ENCODE results near the gene DHX36. TPM values are rescaled to one million over a fixed set of nuclear protein-coding genes. Genes with fewer than 3 reads are reported as not detected.
A peak's percentile ranks its signal among the peaks of the same experiment; 100 is the strongest.

DHX36 gene
- total RNA-seq, 1 experiment from 2014 or later = 34.5 TPM

DNA sequence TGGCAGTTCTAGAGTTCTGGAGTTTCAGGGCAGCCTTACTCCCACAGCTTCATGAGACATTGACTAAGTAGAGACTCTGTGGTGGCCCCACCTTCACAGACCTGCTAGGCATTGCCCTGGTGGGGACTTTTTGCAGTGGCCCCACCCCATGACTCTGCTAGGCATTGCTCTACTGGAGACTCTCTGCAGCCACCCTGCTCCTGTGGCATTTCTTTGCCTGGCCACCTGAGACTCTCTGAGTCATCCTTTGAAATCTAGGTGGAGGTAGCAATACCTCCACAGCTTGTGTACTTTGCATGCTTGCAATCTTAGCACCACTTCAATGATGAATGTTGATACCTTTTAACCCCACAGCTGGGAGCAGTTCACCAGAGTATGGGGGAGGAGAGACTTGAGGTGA lies 40.6 kb upstream of the DHX36 start:
- BruUV-seq (replicated peaks) = no TSS peak
- no peaks in the 10 kb centered on the region for H3K79me2 ChIP-seq (ENCODE audit: low read length)
- H3K36me3 ChIP-seq (ENCODE audit: low read depth, low read length) = no peaks in the 10 kb centered on the region
- H3K4me3 ChIP-seq (ENCODE audit: low read length) = no peak overlapping the region
- DNase-seq (peak; percentile 29), ATAC-seq (no peak)
- TF ChIP-seq EZH2phosphoT487 (IDR thresholded peaks at IDR 0.05; ENCODE audit: borderline replicate concordance, low read length) (no peak), EZH2 (IDR thresholded peaks at IDR 0.05; ENCODE audit: low read length, unreplicated experiment) (no peak)
- TF ChIP-seq, protein P1, sequence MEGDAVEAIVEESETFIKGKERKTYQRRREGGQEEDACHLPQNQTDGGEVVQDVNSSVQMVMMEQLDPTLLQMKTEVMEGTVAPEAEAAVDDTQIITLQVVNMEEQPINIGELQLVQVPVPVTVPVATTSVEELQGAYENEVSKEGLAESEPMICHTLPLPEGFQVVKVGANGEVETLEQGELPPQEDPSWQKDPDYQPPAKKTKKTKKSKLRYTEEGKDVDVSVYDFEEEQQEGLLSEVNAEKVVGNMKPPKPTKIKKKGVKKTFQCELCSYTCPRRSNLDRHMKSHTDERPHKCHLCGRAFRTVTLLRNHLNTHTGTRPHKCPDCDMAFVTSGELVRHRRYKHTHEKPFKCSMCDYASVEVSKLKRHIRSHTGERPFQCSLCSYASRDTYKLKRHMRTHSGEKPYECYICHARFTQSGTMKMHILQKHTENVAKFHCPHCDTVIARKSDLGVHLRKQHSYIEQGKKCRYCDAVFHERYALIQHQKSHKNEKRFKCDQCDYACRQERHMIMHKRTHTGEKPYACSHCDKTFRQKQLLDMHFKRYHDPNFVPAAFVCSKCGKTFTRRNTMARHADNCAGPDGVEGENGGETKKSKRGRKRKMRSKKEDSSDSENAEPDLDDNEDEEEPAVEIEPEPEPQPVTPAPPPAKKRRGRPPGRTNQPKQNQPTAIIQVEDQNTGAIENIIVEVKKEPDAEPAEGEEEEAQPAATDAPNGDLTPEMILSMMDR (conservative IDR thresholded peaks at IDR 0.05; ENCODE audit: low read depth, low read length) = no peak
- H2AFZ ChIP-seq (ENCODE audit: low read length) = no peak overlapping the region
- POLR2A ChIA-PET (ENCODE audit: unreplicated experiment) = no interaction called here
- no peaks in the 10 kb centered on the region for H3K9me2 ChIP-seq (replicated peaks; ENCODE audit: low read length)
- no peaks in the 10 kb centered on the region for H3F3A ChIP-seq (ENCODE audit: low read length, unreplicated experiment)
- CTCF ChIA-PET = no interaction called here
- no peaks in the 10 kb centered on the region for H3K27me3 ChIP-seq (ENCODE audit: low read length)
- no peaks in the 10 kb centered on the region for H4K20me1 ChIP-seq (ENCODE audit: low read length)
- H3K9ac ChIP-seq (ENCODE audit: low read length) = no peak overlapping the region
- H3K4me2 ChIP-seq (ENCODE audit: low read length) = no peak overlapping the region
- no peaks in the 10 kb centered on the region for H3K9me3 ChIP-seq (ENCODE audit: low read length)
- no peak overlapping the region for H3K27ac ChIP-seq (ENCODE audit: low read length)
- no peaks in the 10 kb centered on the region for H3K4me1 ChIP-seq (ENCODE audit: insufficient read depth, low read length)
- intact Hi-C loops (cut with micrococcal nuclease) = no loop called here

GRCh38 chr3:154361099-154361498 lies 36.8 kb upstream of the DHX36 start:
- no peaks in the 10 kb centered on the region for H3K9me2 ChIP-seq (replicated peaks; ENCODE audit: low read length)
- H3K4me3 ChIP-seq (ENCODE audit: low read length) = no peak overlapping the region
- H3K9me3 ChIP-seq (ENCODE audit: low read length) = no peaks in the 10 kb centered on the region
- POLR2A ChIA-PET (ENCODE audit: unreplicated experiment) = no interaction called here
- H3K36me3 ChIP-seq (ENCODE audit: low read depth, low read length) = no peaks in the 10 kb centered on the region
- no peak overlapping the region for H3K9ac ChIP-seq (ENCODE audit: low read length)
- ATAC-seq = no peak
- CTCF ChIA-PET = no interaction called here
- no peaks in the 10 kb centered on the region for H3K79me2 ChIP-seq (ENCODE audit: low read length)
- H3F3A ChIP-seq (ENCODE audit: low read length, unreplicated experiment) = no peaks in the 10 kb centered on the region
- no peaks in the 10 kb centered on the region for H3K27me3 ChIP-seq (ENCODE audit: low read length)
- no peaks in the 10 kb centered on the region for H3K4me1 ChIP-seq (ENCODE audit: insufficient read depth, low read length)
- intact Hi-C loops (cut with micrococcal nuclease) = no loop called here
- H4K20me1 ChIP-seq (ENCODE audit: low read length) = no peaks in the 10 kb centered on the region
- no TSS peak for BruUV-seq (replicated peaks)
- TF ChIP-seq EZH2phosphoT487 (IDR thresholded peaks at IDR 0.05; ENCODE audit: borderline replicate concordance, low read length) (no peak), EZH2 (IDR thresholded peaks at IDR 0.05; ENCODE audit: low read length, unreplicated experiment) (no peak)
- TF ChIP-seq, protein P1 (conservative IDR thresholded peaks at IDR 0.05; ENCODE audit: low read depth, low read length) = no peak
- no peak for DNase-seq
- no peak overlapping the region for H3K4me2 ChIP-seq (ENCODE audit: low read length)
- H3K27ac ChIP-seq (ENCODE audit: low read length) = no peak overlapping the region
- H2AFZ ChIP-seq (ENCODE audit: low read length) = no peak overlapping the region

DNA sequence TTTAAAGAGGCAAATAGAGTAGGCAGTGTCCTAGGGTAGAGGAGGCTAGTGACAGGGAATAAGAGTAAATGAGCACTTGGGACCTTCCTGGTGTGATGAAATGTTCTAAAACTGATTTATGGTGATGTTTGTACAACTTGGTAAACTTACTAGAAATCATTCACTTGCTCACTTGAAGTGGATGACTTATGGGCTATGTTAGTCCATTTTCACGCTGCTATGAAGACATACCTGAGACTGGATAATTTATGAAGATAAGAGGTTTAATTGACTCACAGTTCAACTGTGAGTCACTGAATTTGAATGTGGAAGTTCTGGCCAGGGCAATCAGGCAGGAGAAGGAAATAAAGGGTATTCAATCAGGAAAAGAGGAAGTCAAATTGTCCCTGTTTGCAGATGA lies 31.7 kb upstream of the DHX36 start:
- Histone ChIP-seq H3K4me3 (ENCODE audit: low read length) (no peak overlapping the region), H3K27me3 (ENCODE audit: low read length) (no peaks in the 10 kb centered on the region), H3K36me3 (ENCODE audit: low read depth, low read length) (no peaks in the 10 kb centered on the region), H4K20me1 (ENCODE audit: low read length) (no peaks in the 10 kb centered on the region), H3K4me2 (ENCODE audit: low read length) (no peak overlapping the region), H3K27ac (ENCODE audit: low read length) (no peak overlapping the region), H3K9ac (ENCODE audit: low read length) (no peak overlapping the region), H3K4me1 (ENCODE audit: insufficient read depth, low read length) (peaks cover 3% of the 10 kb centered on the region; the same call in 1 of the 2 replicates), H3F3A (ENCODE audit: low read length, unreplicated experiment) (no peaks in the 10 kb centered on the region), H2AFZ (ENCODE audit: low read length) (no peak overlapping the region), H3K79me2 (ENCODE audit: low read length) (no peaks in the 10 kb centered on the region), H3K9me2 (replicated peaks; ENCODE audit: low read length) (no peaks in the 10 kb centered on the region), H3K9me3 (ENCODE audit: low read length) (no peaks in the 10 kb centered on the region)
- ChIA-PET CTCF (no interaction called here), POLR2A (ENCODE audit: unreplicated experiment) (no interaction called here)
- intact Hi-C loops (cut with micrococcal nuclease) = no loop called here
- BruUV-seq (replicated peaks) = no TSS peak
- DNase-seq (peak; percentile 58), ATAC-seq (peak; percentile 33)
- TF ChIP-seq, protein P1 (conservative IDR thresholded peaks at IDR 0.05; ENCODE audit: low read depth, low read length) = no peak
- TF ChIP-seq EZH2 (IDR thresholded peaks at IDR 0.05; ENCODE audit: low read length, unreplicated experiment) (no peak), EZH2phosphoT487 (IDR thresholded peaks at IDR 0.05; ENCODE audit: borderline replicate concordance, low read length) (no peak)
